ENCODE data around the gene CNTN4.

- TF ChIP-seq CTCF (IDR thresholded peaks at IDR 0.05; ENCODE audit: insufficient read depth, low read depth, low read length) = no peak
- TF ChIP-seq EZH2 (IDR thresholded peaks at IDR 0.05; ENCODE audit: insufficient read depth, low read length) = no peak
Measured at GRCh38 chr3:3107181-3107580, 1008.5 kb downstream of the CNTN4 start.
